CD14-positive monocyte (primary cell): ENCODE measurements around the gene HINFP. TPM values are rescaled to one million over a fixed set of nuclear protein-coding genes. Genes with fewer than 3 reads are reported as not detected.
A peak's percentile ranks its signal among the peaks of the same experiment; 100 is the strongest.

Experiments
- DNase-seq, 3 donors: peaks; one replicate each; pipeline ENCODE4 v3.0.0-alpha.2; 2011 to 2022
- H2AFZ ChIP-seq: 2 replicates; pipeline ENCODE4 v1.6.0; 2012; ENCODE audit warnings: mild to moderate bottlenecking, low read depth, low read length, inconsistent platforms; ENCODE audit not compliant: insufficient read depth, poor library complexity, severe bottlenecking
- H3K27ac ChIP-seq, 2 donors: 1 replicate in 1 of 2; 2 replicates in 1 of 2; pipeline ENCODE4 v1.5.1; 2012 to 2013; ENCODE audit warnings: low read length in 2 of 2, control low read depth in 1 of 2, inconsistent platforms in 1 of 2, low read depth in 1 of 2, mild to moderate bottlenecking in 1 of 2
- H3K27me3 ChIP-seq, 2 donors: one replicate each; pipeline versions ENCODE4 v1.6.0 to v1.6.1; 2011 to 2013; ENCODE audit warnings: low read length in 2 of 2; ENCODE audit not compliant: control insufficient read depth in 2 of 2, insufficient read depth in 2 of 2
- H3K36me3 ChIP-seq, 2 donors: replicated peaks in 1 of 2; 1 replicate in 1 of 2; 2 replicates in 1 of 2; pipeline versions ENCODE4 v1.5.1 to v1.6.1; 2012 to 2013; ENCODE audit warnings: low read length in 2 of 2, control low read depth in 1 of 2, inconsistent platforms in 1 of 2, mild to moderate bottlenecking in 1 of 2; ENCODE audit not compliant: insufficient read depth in 2 of 2, control insufficient read depth in 1 of 2
- H3K4me1 ChIP-seq, 2 donors: 1 replicate in 1 of 2; 2 replicates in 1 of 2; pipeline versions ENCODE4 v1.5.1 to v1.6.1; 2012 to 2013; ENCODE audit warnings: low read length in 2 of 2, control low read depth in 1 of 2, inconsistent platforms in 1 of 2, mild to moderate bottlenecking in 1 of 2, moderate library complexity in 1 of 2; ENCODE audit not compliant: insufficient read depth in 2 of 2, control insufficient read depth in 1 of 2
- H3K4me2 ChIP-seq: replicated peaks from 2 replicates; pipeline ENCODE3; 2012; ENCODE audit warnings: low read length, moderate library complexity, mild to moderate bottlenecking; ENCODE audit not compliant: poor library complexity, severe bottlenecking; ENCODE audit errors: extremely low read depth
- H3K4me3 ChIP-seq, 3 experiments: fragments of 200-600 bp in 1 of 3; sonication (generic) in 1 of 3; replicated peaks in 1 of 3; 1 replicate in 2 of 3; 2 replicates in 1 of 3; pipeline ENCODE4 v1.5.1; 2011 to 2013; ENCODE audit warnings: low read length in 3 of 3, mild to moderate bottlenecking in 3 of 3, control low read depth in 2 of 3, low read depth in 2 of 3, inconsistent platforms in 1 of 3, moderate library complexity in 1 of 3
- H3K79me2 ChIP-seq: 2 replicates; pipeline ENCODE4 v1.6.0; 2012; ENCODE audit warnings: mild to moderate bottlenecking, control low read depth, inconsistent platforms, low read length, moderate library complexity; ENCODE audit not compliant: insufficient read depth
- H3K9ac ChIP-seq: 2 replicates; pipeline ENCODE4 v1.6.0; 2017; ENCODE audit warnings: low read length, mild to moderate bottlenecking; ENCODE audit not compliant: insufficient read depth, poor library complexity, severe bottlenecking
- H3K9me3 ChIP-seq, 2 donors: replicated peaks in 1 of 2; 1 replicate in 1 of 2; 2 replicates in 1 of 2; pipeline versions ENCODE4 v1.5.1 to v1.6.1; 2012 to 2013; ENCODE audit warnings: low read length in 2 of 2, control low read depth in 1 of 2; ENCODE audit not compliant: control insufficient read depth in 1 of 2, insufficient read depth in 1 of 2
- H4K20me1 ChIP-seq: 2 replicates; pipeline ENCODE4 v1.6.0; 2012; ENCODE audit warnings: mild to moderate bottlenecking, low read length, control low read depth, moderate library complexity; ENCODE audit not compliant: insufficient read depth
- H3K27ac Mint-ChIP-seq, 7 donors: one replicate each; pipeline ENCODE4 v1.8.0; 2020; ENCODE audit warnings: mild to moderate bottlenecking in 7 of 7, mixed read lengths in 7 of 7, moderate library complexity in 6 of 7, inconsistent platforms in 2 of 7
- H3K27me3 Mint-ChIP-seq, 3 donors: one replicate each; pipeline ENCODE4 v1.8.0; 2021 to 2022; ENCODE audit warnings: low read depth in 3 of 3, mild to moderate bottlenecking in 3 of 3, mixed read lengths in 3 of 3, moderate library complexity in 3 of 3, inconsistent platforms in 1 of 3
- H3K36me3 Mint-ChIP-seq, 2 donors: one replicate each; pipeline ENCODE4 v1.8.0; 2020; ENCODE audit warnings: mixed read lengths in 2 of 2, inconsistent platforms in 1 of 2, mild to moderate bottlenecking in 1 of 2
- H3K4me1 Mint-ChIP-seq: one replicate; pipeline ENCODE4 v1.8.0; 2020; ENCODE audit warnings: mild to moderate bottlenecking, mixed read lengths
- H3K4me3 Mint-ChIP-seq, 2 donors: one replicate each; pipeline ENCODE4 v1.8.0; 2020; ENCODE audit warnings: mild to moderate bottlenecking in 2 of 2, mixed read lengths in 2 of 2, moderate library complexity in 1 of 2
- H3K9me3 Mint-ChIP-seq, 7 donors: one replicate each; pipeline ENCODE4 v1.8.0; 2020 to 2022; ENCODE audit warnings: mixed read lengths in 7 of 7, mild to moderate bottlenecking in 6 of 7, moderate library complexity in 6 of 7, inconsistent platforms in 2 of 7
- WGBS: methylation state at CpG from one replicate; pipeline ENCODE4 v1.1.5; 2013; ENCODE audit warnings: missing lambda C conversion rate; ENCODE audit not compliant: insufficient coverage; 5-methylcytosine and 5-hydroxymethylcytosine counted together
- intact Hi-C, 2 donors: fragments of 100-400 bp; cut with micrococcal nuclease; formaldehyde crosslinking; loops; one replicate each; pipeline versions ENCODE4 v1.15.0 to v1.15.1; 2023
- polyA plus RNA-seq, 3 donors: library from polyadenylated mRNA; depleted of rRNA in 1 of 3; unstranded in 2 of 3; stranded (reverse) in 1 of 3; fragments of 300-500 nt in 2 of 3; fragments of >200 nt in 1 of 3; fragmentation: Illumina TruSeq in 2 of 3; gene quantifications; 1 replicate in 2 of 3; 2 replicates in 1 of 3; pipeline ENCODE4 v1.2.3, GENCODE V29; 2012 to 2021
- TF ChIP-seq, protein P1 (sequence below): fragments of 200-600 bp; IDR thresholded peaks from one replicate; pipeline ENCODE4 v1.8.0; 2022; ENCODE audit warnings: antibody characterized with exemption, mild to moderate bottlenecking

HINFP gene
- polyA plus RNA-seq, 3 donors = 8.0 to 43.0 (median 8.6) TPM

DNA sequence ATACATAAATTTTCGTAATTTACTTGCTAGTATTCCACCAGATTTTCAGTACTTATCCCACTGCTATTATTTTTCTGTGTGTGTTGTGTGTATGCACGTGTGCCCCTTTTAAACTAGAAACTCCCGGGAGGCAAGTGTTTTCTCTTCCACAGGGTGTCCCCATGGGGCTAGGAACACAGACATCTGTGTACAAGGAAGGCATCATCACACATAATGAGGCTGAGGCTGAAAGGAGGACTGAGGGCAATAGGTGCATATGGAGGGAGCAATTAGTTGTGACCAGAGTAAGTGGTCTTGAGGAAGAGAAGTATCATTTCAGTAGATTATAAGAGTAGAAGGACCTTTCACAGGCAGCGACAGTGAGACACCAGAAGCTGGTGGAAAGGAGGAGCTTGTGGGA is 17.6 kb upstream of the HINFP start:
- H3K79me2 ChIP-seq = peaks cover 57% of the 10 kb centered on the region
- Mint-ChIP-seq H3K4me3 (no peak overlapping the region), H3K9me3 (peaks cover 0 to 2% (median 0%) of the 10 kb centered on the region in 7 donors), H3K27me3 (no peaks in the 10 kb centered on the region), H3K36me3 (peaks cover 3 to 5% of the 10 kb centered on the region in 2 donors), H3K27ac (peak overlapping the region in 3 of 7 donors; percentile 24 to 54 (median 45)), H3K4me1 (peaks cover 62% of the 10 kb centered on the region)
- peaks cover 0 to 3% of the 10 kb centered on the region in 2 donors for H3K36me3 ChIP-seq
- no peaks in the 10 kb centered on the region for H3K9me3 ChIP-seq
- no peaks in the 10 kb centered on the region for H3K27me3 ChIP-seq
- peaks cover 51 to 69% of the 10 kb centered on the region in 2 donors for H3K4me1 ChIP-seq
- no peak overlapping the region for H3K9ac ChIP-seq
- H2AFZ ChIP-seq = no peak overlapping the region
- TF ChIP-seq, protein P1, sequence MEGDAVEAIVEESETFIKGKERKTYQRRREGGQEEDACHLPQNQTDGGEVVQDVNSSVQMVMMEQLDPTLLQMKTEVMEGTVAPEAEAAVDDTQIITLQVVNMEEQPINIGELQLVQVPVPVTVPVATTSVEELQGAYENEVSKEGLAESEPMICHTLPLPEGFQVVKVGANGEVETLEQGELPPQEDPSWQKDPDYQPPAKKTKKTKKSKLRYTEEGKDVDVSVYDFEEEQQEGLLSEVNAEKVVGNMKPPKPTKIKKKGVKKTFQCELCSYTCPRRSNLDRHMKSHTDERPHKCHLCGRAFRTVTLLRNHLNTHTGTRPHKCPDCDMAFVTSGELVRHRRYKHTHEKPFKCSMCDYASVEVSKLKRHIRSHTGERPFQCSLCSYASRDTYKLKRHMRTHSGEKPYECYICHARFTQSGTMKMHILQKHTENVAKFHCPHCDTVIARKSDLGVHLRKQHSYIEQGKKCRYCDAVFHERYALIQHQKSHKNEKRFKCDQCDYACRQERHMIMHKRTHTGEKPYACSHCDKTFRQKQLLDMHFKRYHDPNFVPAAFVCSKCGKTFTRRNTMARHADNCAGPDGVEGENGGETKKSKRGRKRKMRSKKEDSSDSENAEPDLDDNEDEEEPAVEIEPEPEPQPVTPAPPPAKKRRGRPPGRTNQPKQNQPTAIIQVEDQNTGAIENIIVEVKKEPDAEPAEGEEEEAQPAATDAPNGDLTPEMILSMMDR = no peak
- no peak for DNase-seq
- H3K4me2 ChIP-seq = no peak overlapping the region
- H3K27ac ChIP-seq = no peak overlapping the region
- no peak overlapping the region for H3K4me3 ChIP-seq
- WGBS = 100% methylated on average over 1 of the region's 4 CpGs
- peaks cover 25% of the 10 kb centered on the region for H4K20me1 ChIP-seq
- intact Hi-C loops = loop anchor here (5.0 kb wide), 2 partner anchors 36 to 86 kb away; partner anchors contain the start of genes VPS11 (in 2 of the 2), RPS25 (in 1 of the 2) and TRAPPC4 (in 1 of the 2)

DNA sequence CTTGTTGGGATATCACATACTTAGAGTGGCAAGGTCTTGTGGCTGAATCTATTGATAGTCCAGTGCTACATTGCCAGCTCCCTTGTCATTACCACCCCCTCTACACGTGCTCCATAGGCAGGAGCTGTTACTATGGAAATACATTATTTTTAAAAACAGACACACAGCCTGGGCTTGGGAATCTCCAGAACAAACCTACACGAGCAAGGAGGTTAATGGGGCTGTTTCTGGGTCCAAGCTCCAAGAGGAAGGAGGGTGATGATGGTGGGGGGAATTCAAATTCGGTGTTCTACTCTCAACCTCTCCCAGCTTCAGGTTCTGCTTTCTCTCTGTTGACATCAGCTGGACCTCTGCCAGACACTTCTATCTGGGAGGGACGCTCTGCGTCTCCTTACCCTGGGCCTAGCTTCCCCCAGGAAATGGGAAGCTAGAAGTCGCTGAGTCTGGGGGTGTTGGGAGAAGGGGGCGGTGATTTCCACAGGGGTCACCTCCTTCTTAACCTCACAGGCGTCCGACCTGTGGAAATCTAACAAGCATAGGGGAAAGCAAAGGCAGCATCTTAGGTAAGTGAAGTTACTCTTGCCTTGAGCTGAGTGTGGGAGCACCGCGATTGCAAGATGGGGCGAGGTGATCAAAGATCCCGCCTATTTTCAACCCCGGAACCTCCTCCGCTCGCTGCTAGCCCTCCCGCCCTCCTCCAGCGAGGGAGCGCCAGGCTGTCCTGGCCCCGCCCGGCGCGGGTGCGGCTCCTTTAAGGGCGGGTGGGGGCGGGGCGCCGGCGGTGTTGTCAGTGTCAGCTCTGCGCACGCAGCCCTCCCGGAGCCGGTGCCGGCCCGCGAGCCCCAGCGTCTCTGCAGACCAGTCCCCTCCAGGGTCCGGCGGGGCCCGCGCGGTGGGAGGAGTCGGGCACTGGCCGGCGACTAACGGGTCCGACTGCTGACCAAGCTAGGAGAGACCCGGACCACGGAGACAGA is 14.5 kb upstream of the HINFP start, which contains the start of gene C2CD2L:
TSS of gene C2CD2L (plus strand) at position 781 of the 974 bp plus-strand sequence. CDS start 398 bp downstream, outside the sequence.
- no peaks in the 10 kb centered on the region for H3K9me3 Mint-ChIP-seq
- Histone ChIP-seq H3K9me3 (no peaks in the 10 kb centered on the region), H3K27me3 (no peaks in the 10 kb centered on the region), H4K20me1 (peaks cover 45% of the 10 kb centered on the region), H3K4me2 (peak within 1 kb of the TSS; percentile 90), H3K79me2 (peaks cover 65% of the 10 kb centered on the region), H3K4me1 (peaks cover 47 to 70% of the 10 kb centered on the region in 2 donors), H3K27ac (peak within 1 kb of the TSS; percentile 86 to 93), H2AFZ (peak within 1 kb of the TSS; percentile 75), H3K9ac (peak within 1 kb of the TSS; percentile 81), H3K36me3 (peaks cover 22 to 25% of the 10 kb centered on the region in 2 donors), H3K4me3 (peak within 1 kb of the TSS; percentile 85 to 93 (median 92))
- peak within 1 kb of the TSS; percentile 95 to 100 (median 99) for H3K27ac Mint-ChIP-seq
- H3K4me3 Mint-ChIP-seq = peak within 1 kb of the TSS; percentile 89 to 97
- H3K4me1 Mint-ChIP-seq = peaks cover 65% of the 10 kb centered on the region
- peaks cover 24 to 29% of the 10 kb centered on the region in 2 donors for H3K36me3 Mint-ChIP-seq
- 0% methylated on average over 34 of the region's 49 CpGs for WGBS
- TF ChIP-seq, protein P1 = no peak
- peak; percentile 92 to 95 (median 93) for DNase-seq
- H3K27me3 Mint-ChIP-seq = no peaks in the 10 kb centered on the region
- intact Hi-C loops = loop anchor here in 1 of 2 donors (2.0 to 5.0 kb wide), 2 partner anchors 14 to 180 kb away; partner anchors contain the start of genes BCL9L and HINFP
